Natural killer cell (primary cell): ENCODE results near the gene MAPKAP1. TPM values are rescaled to one million over a fixed set of nuclear protein-coding genes. Genes with fewer than 3 reads are reported as not detected.

Source experiments
- ATAC-seq, 3 donors: fragments of 150-1000 bp in 2 of 3; fragments of 200-7000 bp in 1 of 3; cut with Tn5 transposase; 1 replicate in 1 of 3; 2 replicates in 2 of 3; pipeline ENCODE4 v1.10.0; 2021; ENCODE audit warnings: mild to moderate bottlenecking in 2 of 3, moderate library complexity in 2 of 3
- DNase-seq, 2 donors: peaks; one replicate each; pipeline versions ENCODE4 v3.0.0 to v3.0.0-alpha.2; 2013 to 2021; ENCODE audit warnings: mixed read lengths in 1 of 2
- H3K27ac ChIP-seq: one replicate; pipeline ENCODE4 v1.5.1; 2013; ENCODE audit warnings: mild to moderate bottlenecking, low read length
- H3K27me3 ChIP-seq: one replicate; pipeline ENCODE4 v1.6.1; 2013; ENCODE audit warnings: low read length; ENCODE audit not compliant: control insufficient read depth, insufficient read depth
- H3K36me3 ChIP-seq: one replicate; pipeline ENCODE4 v1.6.1; 2013; ENCODE audit warnings: low read length; ENCODE audit not compliant: control insufficient read depth, insufficient read depth
- H3K4me1 ChIP-seq: one replicate; pipeline ENCODE4 v1.6.1; 2013; ENCODE audit warnings: low read length; ENCODE audit not compliant: control insufficient read depth, insufficient read depth
- H3K4me3 ChIP-seq: one replicate; pipeline ENCODE4 v1.5.1; 2013; ENCODE audit warnings: low read length
- H3K9me3 ChIP-seq: one replicate; pipeline ENCODE4 v1.6.1; 2013; ENCODE audit warnings: low read length; ENCODE audit not compliant: control insufficient read depth, insufficient read depth
- H3K27ac Mint-ChIP-seq, 2 donors: one replicate each; pipeline ENCODE4 v1.8.0; 2022; ENCODE audit warnings: mild to moderate bottlenecking in 2 of 2, mixed read lengths in 2 of 2, moderate library complexity in 1 of 2
- H3K27me3 Mint-ChIP-seq, 2 donors: one replicate each; pipeline ENCODE4 v1.8.0; 2022; ENCODE audit warnings: low read depth in 2 of 2, mixed read lengths in 2 of 2
- H3K36me3 Mint-ChIP-seq: one replicate; pipeline ENCODE4 v1.8.0; 2022; ENCODE audit warnings: mixed read lengths
- H3K4me1 Mint-ChIP-seq, 2 donors: one replicate each; pipeline ENCODE4 v1.8.0; 2022; ENCODE audit warnings: mixed read lengths in 2 of 2
- H3K4me3 Mint-ChIP-seq: one replicate; pipeline ENCODE4 v1.8.0; 2022; ENCODE audit warnings: mild to moderate bottlenecking, moderate library complexity, mixed read lengths
- H3K9me3 Mint-ChIP-seq, 2 donors: one replicate each; pipeline ENCODE4 v1.8.0; 2022; ENCODE audit warnings: mixed read lengths in 2 of 2
- WGBS: methylation state at CpG from one replicate; pipeline ENCODE4 v1.1.7; 2013; ENCODE audit warnings: missing lambda C conversion rate; ENCODE audit not compliant: insufficient coverage; 5-methylcytosine and 5-hydroxymethylcytosine counted together
- intact Hi-C: fragments of 100-400 bp; cut with micrococcal nuclease; formaldehyde crosslinking; loops from one replicate; pipeline ENCODE4 v1.14.2; 2022
- total RNA-seq, 4 donors: library from RNA; stranded (reverse); fragments of 120-200 nt in 1 of 4; gene quantifications; one replicate each; pipeline versions ENCODE4 v1.2.3 to v1.2.4, GENCODE V29; 2013 to 2022
- TF ChIP-seq, protein P1 (sequence below): fragments of 200-600 bp; IDR thresholded peaks from one replicate; pipeline ENCODE4 v1.8.0; 2022; ENCODE audit warnings: antibody characterized with exemption

MAPKAP1 gene
- total RNA-seq, 3 donors from 2014 or later (not counting 1 experiment from before 2014, with no cell fraction given), result 51.1 to 73.0 (median 58.8) TPM

DNA sequence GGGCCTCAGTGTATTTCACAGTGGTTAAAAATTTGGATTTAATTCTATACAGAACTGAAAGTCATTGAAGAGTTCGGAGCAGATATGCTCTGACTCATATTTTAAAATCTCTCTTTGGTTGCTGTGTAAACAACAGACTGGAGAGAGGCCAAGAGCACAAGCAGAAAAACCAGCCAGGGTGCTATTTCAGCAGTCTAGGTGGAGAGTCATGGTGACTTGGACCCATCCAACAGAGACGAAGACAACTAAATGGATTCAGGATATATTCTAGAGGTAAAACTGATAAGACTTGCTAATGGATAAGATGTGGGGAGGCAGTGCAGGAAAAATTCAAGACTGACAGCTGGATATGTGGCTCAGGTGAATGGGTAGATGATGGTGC, 168.9 kb downstream of the MAPKAP1 start:
- H3K4me3 ChIP-seq, result no peak overlapping the region
- TF ChIP-seq, protein P1, sequence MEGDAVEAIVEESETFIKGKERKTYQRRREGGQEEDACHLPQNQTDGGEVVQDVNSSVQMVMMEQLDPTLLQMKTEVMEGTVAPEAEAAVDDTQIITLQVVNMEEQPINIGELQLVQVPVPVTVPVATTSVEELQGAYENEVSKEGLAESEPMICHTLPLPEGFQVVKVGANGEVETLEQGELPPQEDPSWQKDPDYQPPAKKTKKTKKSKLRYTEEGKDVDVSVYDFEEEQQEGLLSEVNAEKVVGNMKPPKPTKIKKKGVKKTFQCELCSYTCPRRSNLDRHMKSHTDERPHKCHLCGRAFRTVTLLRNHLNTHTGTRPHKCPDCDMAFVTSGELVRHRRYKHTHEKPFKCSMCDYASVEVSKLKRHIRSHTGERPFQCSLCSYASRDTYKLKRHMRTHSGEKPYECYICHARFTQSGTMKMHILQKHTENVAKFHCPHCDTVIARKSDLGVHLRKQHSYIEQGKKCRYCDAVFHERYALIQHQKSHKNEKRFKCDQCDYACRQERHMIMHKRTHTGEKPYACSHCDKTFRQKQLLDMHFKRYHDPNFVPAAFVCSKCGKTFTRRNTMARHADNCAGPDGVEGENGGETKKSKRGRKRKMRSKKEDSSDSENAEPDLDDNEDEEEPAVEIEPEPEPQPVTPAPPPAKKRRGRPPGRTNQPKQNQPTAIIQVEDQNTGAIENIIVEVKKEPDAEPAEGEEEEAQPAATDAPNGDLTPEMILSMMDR, result no peak
- peaks cover 0 to 4% of the 10 kb centered on the region in 2 donors for H3K4me1 Mint-ChIP-seq
- intact Hi-C loops, result no loop called here
- H3K4me3 Mint-ChIP-seq, result no peak overlapping the region
- WGBS, result 90% methylated on average over 2 of the region's 2 CpGs
- H3K27me3 ChIP-seq, result no peaks in the 10 kb centered on the region
- H3K4me1 ChIP-seq, result no peaks in the 10 kb centered on the region
- no peak overlapping the region for H3K27ac Mint-ChIP-seq
- H3K27ac ChIP-seq, result no peak overlapping the region
- no peak for ATAC-seq
- peaks cover 13% of the 10 kb centered on the region for H3K36me3 ChIP-seq
- no peaks in the 10 kb centered on the region for H3K9me3 Mint-ChIP-seq
- H3K9me3 ChIP-seq, result no peaks in the 10 kb centered on the region
- no peaks in the 10 kb centered on the region for H3K27me3 Mint-ChIP-seq
- peaks cover 9% of the 10 kb centered on the region for H3K36me3 Mint-ChIP-seq
- DNase-seq, result no peak

DNA sequence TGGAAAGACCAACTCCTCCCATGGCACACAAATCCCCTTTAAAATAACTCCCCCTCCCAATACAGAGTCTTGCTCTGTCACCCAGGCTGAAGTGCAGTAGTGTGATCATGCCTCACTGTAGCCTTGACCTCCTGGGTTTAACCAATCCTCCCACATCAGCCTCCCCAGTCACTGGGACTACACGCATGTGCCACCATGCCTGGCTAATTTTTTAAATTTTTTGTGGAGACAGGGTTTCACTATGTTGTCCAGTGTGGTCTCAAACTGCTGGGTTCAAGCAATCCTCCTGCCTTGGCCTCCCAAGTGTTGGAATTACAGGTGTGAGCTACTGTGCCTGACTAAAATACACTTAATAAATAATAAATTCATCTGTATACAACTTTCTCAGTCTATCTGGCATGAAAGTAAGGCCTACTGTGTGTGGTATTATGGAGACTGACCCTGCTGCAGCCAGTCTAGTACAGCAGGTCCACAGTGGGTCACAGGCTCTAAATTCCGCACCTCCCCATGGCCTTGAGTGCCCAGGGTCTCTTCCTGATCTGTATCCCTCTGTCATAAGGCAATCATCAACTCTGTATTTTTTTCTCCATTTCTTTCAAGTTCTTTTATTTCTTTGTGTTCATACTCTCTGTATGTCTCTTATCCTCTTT, 169.4 kb downstream of the MAPKAP1 start:
- H3K9me3 Mint-ChIP-seq, result no peaks in the 10 kb centered on the region
- no peaks in the 10 kb centered on the region for H3K4me1 ChIP-seq
- no peak overlapping the region for H3K27ac ChIP-seq
- TF ChIP-seq, protein P1, result no peak
- intact Hi-C loops, result no loop called here
- WGBS, result 94% methylated on average over 2 of the region's 2 CpGs
- H3K27ac Mint-ChIP-seq, result no peak overlapping the region
- H3K36me3 Mint-ChIP-seq, result peaks cover 9% of the 10 kb centered on the region
- no peak overlapping the region for H3K4me3 Mint-ChIP-seq
- no peaks in the 10 kb centered on the region for H3K9me3 ChIP-seq
- no peaks in the 10 kb centered on the region for H3K27me3 Mint-ChIP-seq
- H3K36me3 ChIP-seq, result peaks cover 11% of the 10 kb centered on the region
- H3K4me3 ChIP-seq, result no peak overlapping the region
- DNase-seq (no peak), ATAC-seq (no peak)
- peaks cover 0 to 5% of the 10 kb centered on the region in 2 donors for H3K4me1 Mint-ChIP-seq
- H3K27me3 ChIP-seq, result no peaks in the 10 kb centered on the region

DNA sequence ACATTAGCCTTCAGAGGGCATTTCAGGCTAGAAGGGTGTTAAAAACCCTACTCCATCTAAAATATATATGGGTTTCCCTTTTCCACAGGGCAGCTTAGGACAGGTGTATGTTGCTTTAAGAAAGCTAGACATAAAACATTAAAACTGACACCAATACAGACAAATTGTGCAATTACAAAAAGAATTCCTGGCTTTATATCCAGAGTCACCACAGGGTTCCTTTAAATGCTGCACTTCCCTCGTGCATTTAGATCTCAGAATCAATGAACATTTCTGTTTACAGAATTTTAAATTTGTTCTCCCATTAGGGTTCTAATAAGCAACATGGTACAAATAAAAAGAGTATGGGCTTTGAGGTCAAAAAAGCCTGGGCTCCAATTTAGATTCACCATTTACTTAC, 170.2 kb downstream of the MAPKAP1 start:
- no peaks in the 10 kb centered on the region for H3K4me1 ChIP-seq

More for the DNA sequence above, 170.2 kb downstream of the MAPKAP1 start:
- Histone ChIP-seq H3K27ac (no peak overlapping the region), H3K36me3 (peaks cover 10% of the 10 kb centered on the region), H3K9me3 (no peaks in the 10 kb centered on the region), H3K4me3 (no peak overlapping the region), H3K27me3 (no peaks in the 10 kb centered on the region)
- Mint-ChIP-seq H3K36me3 (peaks cover under 1% of the 10 kb centered on the region), H3K4me1 (peaks cover 0 to 6% of the 10 kb centered on the region in 2 donors), H3K27ac (no peak overlapping the region), H3K4me3 (no peak overlapping the region), H3K27me3 (no peaks in the 10 kb centered on the region), H3K9me3 (no peaks in the 10 kb centered on the region)
- 100% methylated on average over 1 of the region's 1 CpG for WGBS
- intact Hi-C loops, result no loop called here
- ATAC-seq, result no peak
- TF ChIP-seq, protein P1, result no peak
- DNase-seq, result no peak
